Stimulated activated CD8-positive, alpha-beta memory T cell treated with anti-CD3 and anti-CD28 coated beads, Interleukin-12 subunit alpha, Interleukin-12 subunit beta, amount 100 ng/mL, for 1 hour (primary cell): ENCODE results near the gene GRIP2.
"Not testable (repeated sequence)": the region's sequence is repeated elsewhere in the genome, so short reads cannot be mapped to it uniquely, and the experiment has no call there.

Experiments used
- DNase-seq: peaks from one replicate; pipeline ENCODE4 v3.0.0-alpha.2; 2020; ENCODE audit warnings: low read depth

The GRIP2 gene

DNA sequence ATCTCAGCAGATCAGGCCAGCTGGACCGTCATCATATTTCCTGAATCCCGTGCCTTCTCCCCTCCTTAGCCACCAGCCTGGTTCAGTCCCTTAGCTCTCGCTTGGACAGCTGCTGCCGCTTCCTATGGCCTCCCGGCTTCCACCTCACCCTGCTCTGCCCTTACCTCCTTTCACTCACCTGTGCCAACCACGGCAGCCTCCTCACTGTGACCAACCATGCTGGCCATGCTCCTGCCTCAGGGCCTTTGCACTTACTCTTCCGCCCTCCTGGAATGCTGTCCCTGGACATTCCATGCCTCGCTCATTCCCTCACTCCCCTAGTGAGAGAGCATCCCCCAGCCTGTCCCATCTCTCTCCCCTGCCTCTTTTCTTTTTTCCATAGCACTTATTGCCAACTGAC lies 19.2 kb downstream of the GRIP2 start:
- no peak for DNase-seq

DNA sequence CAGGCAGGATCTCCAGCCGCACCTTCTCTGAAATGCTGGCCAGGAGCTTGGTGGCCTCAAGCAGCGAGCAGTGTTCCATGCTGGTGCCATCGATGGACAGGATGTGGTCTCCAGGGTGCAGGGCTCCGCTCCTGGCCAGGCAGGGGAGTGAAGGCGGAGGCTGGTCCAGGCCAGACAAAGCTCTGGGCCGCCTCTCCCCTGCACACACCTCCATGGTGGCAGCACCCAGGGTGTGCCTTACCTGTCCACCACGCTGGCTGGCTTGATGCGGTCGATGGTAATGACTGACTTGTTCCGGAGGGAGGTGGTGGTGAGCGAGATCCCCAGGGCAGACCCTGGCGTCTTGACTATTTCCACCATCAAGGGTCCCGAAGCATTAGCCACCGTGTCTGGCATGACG lies 20.0 kb downstream of the GRIP2 start:
- no peak for DNase-seq

DNA sequence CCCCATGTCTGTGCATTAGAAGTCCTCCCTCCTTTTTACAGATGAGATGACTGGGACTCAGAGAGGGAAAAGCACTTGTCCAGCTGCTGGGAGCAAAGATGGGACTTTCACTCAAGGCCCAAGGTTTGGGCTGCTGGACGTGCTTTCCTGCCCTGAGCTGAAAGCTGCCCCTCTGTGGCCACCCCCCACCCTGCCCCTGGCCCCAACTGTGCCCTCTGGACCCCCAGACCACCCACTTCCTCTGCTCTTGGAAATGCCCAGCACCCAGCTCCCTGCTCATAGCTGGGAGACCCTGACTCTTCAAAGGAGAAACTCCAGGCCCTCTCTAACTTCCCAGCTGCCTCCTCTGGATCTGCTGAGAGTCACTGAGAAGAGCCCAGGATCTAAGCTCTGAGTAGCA lies 20.7 kb downstream of the GRIP2 start:
- no peak for DNase-seq

DNA sequence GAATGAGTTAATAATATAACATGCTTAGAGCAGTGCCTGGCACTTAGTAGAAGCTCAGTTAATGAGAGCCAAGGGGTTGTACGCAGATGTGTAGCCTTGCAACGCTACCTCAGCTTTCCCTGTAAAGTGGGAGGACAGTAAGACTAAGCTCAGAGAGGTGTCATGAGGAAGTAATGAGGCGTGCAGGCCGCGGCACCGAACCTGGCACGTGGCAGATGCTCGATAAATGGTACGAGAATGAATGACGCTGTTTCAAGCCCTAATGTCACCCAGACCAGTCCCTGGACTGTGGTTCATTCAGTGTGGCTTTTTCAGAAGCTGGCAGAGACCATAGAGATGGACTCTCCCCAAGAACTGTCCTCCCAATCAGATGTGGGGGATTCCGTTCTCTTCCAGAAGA lies 21.2 kb downstream of the GRIP2 start:
- DNase-seq = no peak

DNA sequence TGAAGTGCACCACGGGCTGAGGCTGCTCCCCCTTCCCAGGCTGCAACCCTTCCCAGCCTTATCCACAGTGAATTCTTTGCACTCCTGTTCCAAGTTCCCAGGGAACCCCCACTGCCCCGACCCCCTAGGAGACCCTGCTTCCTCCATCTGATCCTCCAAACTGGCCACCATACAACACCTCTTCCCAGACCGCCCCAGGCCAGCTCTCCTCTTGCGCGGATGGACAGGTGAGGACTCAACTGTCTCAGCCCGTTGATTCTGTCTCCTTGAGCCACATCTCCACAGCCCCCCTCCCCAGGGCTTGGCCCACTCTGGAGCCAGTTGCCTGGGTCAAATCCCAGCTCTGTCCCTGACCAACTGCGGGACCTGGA lies 21.7 kb downstream of the GRIP2 start:
- no peak for DNase-seq

DNA sequence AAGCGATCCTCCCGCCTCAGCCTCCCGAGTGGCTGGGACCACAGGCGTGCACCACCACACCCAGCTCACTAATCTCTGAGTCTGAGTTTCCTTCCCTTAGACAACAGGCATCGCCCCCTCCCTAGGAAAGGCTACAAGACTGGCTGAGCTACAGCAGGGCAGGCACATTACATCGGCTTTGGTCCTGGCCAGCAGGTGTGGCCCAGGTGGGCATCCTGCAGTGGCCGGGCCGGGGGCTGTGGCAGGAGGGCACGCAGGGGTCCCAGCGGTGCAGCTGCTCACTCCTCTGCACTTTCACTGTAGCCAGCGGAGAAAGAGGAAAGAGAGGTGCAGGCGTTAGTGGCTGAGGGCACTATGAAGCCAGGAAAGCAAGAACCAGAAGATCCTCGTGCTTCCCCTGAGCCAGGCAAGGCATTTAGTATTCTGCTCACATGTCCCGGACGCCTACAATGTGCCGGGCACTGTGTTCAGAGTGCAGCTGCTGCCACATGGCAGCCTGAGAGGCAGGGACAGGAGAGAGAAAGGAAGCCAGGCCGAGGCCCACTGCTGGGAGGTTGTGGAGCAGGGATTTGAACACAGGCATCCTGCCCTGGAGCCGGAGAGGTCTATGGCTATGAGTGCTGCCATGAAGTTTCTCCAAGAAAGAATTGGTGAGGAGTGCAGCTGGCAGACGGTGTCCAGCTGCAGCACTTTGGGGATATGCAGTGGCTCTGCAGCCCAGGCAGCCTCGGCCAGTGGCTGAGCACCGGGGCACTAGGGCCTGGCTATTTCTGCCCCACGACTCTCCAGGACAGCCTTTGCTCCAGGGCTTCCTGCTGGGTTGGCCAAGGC lies 22.3 kb downstream of the GRIP2 start:
- no peak for DNase-seq

DNA sequence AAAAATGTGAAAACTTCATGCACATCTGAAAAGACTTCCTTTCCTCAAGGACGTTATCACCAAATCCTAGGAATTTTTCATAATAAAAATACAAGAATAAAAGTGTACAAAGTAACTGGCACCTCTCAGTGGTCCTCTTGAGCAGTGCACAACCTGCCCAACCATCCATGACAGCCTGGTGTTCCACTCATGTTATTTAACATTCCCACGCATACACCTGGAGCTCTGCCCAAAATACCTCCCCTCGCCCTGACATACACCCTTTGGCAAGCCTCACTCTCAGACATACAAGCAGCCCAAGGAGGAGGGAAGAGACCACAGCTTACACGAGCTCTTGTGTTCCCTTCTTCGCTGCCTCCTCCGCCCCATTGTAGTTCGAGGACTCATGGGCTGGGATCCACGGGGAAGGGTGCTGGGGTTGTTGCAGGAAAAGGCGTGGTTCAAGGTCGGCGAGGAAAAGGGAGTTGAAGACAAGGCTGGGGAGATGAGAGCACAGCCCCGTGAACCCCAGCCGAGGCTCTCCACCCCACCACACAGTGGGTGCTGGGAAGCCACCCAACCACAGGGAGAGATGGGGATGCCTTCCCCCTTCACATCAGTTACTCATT lies 23.3 kb downstream of the GRIP2 start:
- no peak for DNase-seq

DNA sequence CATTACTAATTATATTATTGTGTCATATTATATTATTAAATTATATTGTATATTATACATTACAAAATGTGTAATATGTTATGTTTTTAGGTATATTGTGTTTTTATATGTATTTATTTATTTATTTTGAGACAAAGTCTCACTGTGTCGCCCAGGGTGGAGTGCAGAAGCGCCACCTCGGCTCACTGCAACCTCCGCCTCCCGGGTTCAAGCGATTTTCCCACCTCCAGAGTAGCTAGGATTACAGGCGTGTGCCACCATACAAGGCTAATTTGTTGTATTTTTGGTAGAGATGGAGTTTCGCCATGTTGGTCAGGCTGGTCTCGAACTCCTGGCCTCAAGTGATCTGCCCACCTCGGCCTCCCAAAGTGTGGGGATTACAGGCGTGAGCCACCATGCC lies 24.6 kb downstream of the GRIP2 start:
- not testable (repeated sequence) for DNase-seq

DNA sequence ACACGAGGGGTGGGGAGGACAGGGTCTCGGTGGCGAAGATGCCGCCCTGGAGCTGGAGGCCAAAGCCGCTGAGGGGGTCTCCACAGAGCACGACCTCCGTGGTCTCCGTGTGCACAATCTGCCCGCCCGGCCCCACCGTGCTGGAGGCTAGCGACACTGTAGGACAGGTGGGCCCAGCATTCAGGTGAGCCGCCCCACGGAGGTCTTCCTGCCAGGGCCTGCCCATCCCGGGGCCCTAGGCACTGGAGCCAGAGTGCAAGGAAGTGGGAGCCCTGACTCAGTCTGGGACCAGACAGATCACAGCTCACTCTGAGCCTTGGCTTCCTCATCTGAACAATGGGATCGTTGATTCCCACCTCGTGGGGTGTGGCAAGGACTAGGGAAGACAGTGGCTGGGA lies 25.8 kb downstream of the GRIP2 start:
- DNase-seq = no peak

DNA sequence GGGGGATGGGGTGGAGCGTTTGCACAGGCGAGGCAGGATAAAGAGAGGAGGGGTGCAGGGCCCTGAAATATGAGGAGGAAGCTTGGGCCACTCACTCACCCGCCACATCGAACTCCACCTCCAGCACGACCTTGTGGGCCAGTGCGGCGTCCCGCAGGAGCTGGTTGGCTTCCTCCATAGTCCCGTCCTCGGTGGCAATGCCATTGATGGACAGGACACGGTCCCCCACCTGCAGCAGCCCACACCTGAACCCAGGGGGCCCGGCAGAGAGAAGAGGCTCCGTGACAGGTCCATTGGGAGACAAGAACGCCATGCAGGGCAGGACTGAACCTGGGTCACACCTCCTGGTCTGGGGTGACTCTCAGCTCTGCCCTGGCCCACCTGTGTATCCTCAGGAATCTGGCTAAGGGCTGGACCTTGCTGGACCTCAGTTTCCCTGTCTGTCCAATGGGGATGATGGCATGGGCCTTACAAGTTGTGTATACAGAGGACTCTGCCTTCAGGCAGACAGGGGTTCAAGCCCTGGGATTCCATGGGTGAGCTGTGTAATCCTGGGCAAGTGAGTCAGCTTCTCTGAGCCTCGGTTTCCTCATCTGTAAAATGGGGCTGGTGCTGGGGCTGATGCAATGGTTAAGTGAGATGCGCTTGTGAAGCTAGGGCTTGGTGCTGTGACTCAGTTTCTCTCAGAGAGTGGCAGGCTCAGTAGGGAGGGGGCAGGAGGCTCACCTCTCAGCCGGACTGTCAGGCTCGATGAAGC lies 26.4 kb downstream of the GRIP2 start:
- DNase-seq = no peak

DNA sequence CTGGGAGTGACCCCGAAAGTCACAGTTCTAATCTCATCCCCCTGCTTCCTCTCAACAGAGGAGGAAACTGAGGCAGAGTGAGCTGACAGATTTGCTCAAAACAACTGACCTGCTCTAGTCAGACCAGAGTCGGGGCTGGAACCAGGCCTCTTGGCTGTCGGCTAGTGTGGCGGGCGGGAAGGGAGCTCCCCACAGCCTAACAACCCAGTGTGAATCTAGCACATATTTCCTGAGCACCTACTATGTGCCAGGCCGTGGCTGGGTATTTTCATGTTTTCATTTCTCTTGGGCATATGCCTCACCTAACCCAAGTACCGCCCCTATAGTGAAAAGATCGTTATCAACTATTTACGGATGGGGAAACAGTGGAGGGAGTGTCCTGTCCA lies 27.2 kb downstream of the GRIP2 start:
- DNase-seq = no peak

DNA sequence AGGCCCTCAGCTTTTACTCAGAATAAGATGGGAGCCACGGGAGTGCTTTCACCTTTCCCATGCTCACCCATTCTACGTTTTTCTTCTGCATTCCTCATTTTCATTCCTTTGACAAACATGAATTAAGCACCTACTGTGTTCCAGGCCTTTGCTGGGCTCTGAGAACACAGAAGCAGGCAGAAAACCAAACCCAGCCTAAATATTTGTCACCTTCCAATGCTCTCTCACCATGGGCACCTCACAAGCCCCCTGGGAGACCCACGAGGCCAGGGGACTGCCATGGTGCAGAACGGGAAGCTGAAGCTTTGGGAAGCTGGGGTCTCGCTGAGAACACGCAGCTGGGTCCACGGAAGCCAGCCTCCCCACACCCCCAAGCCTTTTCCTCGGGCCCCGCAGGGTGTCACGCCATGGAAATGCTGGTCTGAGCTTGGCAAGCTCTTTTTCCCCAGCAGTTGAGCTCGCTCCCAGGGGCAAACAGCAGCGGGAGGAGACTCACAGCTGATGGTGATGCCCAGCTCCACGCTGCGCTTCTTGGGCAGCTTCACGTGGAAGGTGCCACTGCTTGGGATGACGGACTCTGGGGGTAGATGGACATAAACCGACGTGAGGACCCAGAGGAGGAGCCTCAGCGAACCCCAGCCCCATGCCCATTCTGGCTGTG lies 27.7 kb downstream of the GRIP2 start:
- DNase-seq = no peak

DNA sequence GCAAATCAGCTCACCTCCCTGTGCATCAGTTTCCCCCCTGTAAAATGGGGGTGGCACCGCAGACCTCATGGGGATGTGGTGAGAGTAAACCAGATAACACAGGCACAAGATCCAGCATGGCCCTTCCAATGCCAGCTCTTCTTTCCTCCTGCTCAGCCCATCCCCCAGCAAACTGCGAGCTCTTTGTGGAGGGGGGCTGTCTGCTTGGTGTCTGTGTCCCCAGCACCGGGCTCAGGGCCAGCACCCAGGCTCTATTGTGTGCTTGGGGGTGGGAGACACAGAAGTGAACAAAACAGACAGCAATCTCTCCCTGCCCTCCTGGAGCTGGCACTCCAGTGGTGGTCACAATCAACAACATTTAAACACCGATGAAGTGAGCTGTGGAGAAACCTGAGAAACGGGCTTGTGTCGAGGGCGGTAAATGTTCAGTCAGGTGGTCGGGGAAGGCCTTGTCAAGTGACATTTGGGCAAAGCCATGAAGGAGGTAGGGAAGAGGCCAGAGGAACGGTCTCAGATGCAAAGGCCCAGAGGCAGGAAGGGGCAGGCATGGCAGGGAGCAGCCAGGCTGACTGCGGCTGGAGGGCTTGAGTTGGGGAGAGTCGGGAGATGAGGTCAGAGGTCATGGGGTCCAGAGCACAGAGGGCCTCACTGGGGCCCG lies 28.4 kb downstream of the GRIP2 start:
- no peak for DNase-seq

DNA sequence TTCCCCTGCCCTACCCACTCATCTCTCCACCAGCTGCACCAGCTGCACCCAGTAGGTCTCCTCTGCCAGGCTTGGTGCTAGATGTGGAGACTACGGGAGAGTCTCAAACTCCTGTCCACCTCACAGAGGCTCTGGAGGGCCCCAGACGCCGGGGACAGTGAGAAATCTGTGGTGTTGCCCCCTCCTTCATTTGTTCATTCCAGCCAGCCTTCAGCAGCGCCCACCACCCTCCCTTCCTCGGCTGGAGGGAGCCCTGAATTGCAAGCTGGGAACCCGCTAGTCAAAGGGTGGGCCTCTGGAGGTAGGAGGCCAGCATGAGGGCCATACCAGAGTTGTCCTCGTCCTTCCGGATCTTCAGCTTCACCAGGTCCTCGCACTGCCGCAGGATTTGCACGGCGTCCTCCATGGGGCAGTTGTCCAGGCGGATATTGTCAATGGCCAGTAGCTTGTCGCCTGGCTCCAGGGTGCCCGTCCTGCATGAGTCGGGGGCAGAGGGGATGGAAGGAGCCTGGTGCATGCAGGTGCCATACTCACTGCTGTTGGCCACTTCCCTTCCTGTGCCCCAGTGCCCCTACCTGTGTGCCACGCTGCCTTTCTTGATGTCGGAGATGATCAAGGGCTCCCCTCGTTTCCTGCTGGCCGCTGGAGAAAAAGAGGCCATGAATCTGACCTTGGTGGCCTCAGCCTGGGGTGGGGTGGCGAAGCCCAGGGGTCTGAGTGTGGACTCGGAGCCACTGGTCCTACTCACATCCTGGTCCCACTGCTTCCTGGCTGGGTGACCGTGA lies 29.1 kb downstream of the GRIP2 start:
- no peak for DNase-seq

DNA sequence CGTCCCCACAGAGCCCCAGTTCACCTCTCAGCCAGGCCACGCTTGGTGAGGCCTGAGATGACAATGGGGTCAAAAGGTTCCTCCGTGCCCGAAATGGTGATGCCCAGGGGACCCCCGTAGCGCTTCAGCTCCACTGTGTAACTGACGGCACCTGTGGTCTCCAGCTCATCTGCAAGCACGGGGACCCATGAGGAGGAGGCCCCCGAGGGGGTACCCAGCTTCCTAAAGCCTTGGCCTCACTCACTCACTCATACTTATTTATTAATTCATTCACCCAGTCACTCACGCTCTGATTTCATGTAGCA lies 30.4 kb downstream of the GRIP2 start:
- DNase-seq = no peak

DNA sequence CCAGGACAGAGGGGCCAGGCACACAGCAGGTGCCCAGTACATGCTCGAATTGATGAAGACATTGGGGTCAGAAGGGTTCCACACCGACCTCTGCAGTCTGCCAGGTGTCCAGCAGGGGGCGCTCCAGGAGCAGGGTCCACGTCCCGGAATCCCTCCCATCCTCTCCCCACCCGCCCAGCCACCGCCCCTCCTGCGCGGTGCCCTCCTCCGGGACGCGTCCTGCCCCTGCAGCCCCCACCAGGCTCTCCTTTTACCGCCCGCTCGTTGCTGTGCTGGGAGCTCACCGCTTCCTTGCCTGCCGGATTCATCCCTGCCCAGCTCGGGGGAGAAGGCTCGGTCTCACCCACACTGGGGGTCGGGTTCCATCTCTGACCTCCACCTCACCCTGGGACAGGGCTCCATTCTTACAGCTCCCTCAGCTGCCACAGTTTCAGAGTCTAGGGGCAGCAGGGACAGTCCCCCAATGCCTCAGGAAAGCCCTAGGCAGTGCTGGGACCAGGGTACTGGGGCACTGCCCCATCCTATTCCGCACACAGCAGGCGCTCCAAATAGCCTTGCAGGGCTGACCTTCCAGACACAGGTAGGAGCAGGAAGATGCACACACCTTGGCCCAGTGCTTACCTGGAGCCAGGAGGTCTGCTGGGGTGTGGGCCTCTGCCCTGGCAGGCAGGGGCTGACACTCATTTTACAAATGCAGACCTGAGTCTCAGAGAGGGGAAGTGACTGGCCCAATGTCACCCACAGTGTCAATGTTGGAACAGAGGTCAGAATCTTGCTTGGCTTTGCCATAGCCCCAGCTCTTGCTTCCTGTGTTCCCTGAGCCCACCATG lies 31.0 kb downstream of the GRIP2 start:
- DNase-seq = peak; percentile 53

DNA sequence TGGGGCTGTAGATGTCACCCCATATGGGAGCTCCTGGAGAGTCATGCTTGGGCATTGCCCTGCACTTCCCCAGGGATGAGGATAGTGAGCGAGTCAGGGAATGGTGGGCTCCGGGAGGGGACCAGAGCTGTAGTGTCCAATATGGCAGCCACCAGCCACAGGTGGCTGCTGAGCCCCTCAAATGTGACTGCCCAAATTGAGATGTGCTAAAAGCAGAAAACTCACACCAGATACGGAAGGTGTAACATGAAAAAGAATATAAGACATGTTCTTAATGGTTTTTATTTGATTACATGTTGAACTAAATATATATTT lies 31.7 kb downstream of the GRIP2 start:
- DNase-seq = no peak

DNA sequence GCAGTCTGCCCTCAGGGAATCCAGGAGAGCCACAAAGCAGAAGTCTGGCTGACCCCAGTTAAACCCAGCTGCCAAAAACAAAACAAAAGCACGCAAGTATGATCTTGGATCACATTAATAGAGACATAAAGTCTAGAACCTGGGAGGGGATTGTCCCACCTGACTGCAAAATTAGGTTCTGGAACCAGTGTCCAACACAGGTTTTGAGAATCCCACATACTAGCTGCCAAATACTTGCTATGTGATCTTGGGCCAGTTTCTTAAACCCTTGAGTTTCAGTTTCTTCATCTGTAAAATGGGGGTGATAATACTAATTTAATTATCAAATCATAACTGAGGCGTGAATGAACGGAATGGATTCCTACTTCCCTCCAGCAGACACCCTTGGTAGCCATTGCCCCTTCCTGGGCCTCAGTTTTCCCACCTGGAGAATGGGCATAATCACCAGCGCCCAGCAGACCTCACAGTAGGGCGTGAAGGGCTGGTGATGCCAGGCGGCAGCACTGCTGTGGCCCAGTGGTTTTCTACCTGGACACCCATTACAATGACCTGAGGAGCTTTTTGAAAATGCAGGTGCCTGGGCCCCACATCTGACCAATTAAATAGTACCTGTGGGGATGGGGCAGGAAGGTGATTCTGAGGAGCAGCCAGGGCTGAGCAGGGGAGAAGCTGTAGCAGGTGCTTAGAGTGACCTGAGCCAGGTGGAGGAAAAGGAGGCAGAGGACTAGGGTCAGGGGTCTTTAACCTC lies 32.2 kb downstream of the GRIP2 start:
- no peak for DNase-seq

DNA sequence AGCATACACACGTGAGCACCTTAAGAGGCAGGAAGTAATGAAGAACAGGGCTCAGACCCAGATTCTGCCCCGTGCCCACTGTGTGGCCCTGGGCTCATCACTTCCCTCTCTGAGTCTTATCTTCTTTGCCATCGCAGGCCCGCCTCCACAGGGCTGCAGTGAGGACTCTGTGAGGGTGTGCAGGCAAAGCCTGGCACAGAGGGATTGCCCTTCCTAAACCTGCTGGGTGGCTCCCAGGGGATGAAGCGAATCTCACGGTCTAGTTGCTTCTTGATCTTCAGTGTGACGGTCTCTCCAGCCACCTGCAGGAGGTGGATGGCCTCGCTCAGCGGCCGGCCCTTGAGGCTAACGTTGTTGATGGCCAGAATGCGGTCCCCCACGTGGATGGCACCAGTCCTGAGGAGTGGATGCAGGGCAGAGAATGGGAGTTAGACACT lies 32.8 kb downstream of the GRIP2 start:
- no peak for DNase-seq
